GM13977 (cell line): ENCODE measurements around the gene ID4.

Source experiments
- DNase-seq: peaks from one replicate; pipeline ENCODE4 v3.0.0; 2012; ENCODE audit warnings: low spot score
- in situ Hi-C: fragments of 300-500 bp; cut with MboI; formaldehyde crosslinking; loops from one replicate; pipeline ENCODE4 v1.12.0; 2022; ENCODE audit warnings: low sequenced_read_pairs, low pct_unique_long_range_greater_than_20kb, mixed read lengths, inconsistent platforms; ENCODE audit not compliant: unreplicated experiment
- TF ChIP-seq, protein P1 (sequence below): IDR thresholded peaks from 2 replicates; pipeline ENCODE4 v1.5.1; 2012; ENCODE audit warnings: mild to moderate bottlenecking, control low read depth; ENCODE audit not compliant: insufficient read depth; ENCODE audit errors: extremely low read depth, missing control alignments

ID4 gene

DNA sequence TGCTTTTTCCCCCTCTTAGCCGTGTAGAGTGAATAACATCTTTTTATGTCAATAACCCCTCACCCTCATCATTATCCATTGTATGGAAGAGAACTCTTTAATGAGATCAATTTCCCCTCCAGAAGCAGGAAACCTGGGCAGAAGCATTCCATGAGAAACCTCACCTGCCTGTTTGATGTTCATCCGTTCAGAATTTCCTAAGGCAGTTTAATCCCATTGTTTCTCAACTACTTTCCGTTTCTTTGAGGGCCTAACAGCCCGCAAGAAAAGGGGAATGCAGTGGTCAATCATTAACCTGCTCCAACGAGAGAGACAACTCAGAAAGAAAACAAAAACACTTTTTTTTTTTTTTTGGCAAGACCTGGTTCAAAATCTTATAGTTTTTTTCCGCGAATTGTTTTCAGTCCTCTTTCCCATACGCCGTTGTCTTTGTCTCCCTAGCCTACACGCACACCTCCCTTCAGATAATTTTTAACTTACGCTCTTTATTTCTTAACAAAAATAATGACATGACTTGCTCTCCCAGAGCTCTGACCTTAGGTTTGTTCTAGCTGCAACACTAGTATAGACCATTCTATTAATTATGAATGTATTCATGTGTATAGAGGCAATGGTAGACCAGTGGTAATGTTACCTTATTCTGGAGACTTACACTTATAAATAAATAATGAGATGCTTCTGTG is 25.6 kb upstream of the ID4 start:
- no peak for DNase-seq
- in situ Hi-C loops, result no loop called here
- TF ChIP-seq, protein P1, sequence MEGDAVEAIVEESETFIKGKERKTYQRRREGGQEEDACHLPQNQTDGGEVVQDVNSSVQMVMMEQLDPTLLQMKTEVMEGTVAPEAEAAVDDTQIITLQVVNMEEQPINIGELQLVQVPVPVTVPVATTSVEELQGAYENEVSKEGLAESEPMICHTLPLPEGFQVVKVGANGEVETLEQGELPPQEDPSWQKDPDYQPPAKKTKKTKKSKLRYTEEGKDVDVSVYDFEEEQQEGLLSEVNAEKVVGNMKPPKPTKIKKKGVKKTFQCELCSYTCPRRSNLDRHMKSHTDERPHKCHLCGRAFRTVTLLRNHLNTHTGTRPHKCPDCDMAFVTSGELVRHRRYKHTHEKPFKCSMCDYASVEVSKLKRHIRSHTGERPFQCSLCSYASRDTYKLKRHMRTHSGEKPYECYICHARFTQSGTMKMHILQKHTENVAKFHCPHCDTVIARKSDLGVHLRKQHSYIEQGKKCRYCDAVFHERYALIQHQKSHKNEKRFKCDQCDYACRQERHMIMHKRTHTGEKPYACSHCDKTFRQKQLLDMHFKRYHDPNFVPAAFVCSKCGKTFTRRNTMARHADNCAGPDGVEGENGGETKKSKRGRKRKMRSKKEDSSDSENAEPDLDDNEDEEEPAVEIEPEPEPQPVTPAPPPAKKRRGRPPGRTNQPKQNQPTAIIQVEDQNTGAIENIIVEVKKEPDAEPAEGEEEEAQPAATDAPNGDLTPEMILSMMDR, result no peak

DNA sequence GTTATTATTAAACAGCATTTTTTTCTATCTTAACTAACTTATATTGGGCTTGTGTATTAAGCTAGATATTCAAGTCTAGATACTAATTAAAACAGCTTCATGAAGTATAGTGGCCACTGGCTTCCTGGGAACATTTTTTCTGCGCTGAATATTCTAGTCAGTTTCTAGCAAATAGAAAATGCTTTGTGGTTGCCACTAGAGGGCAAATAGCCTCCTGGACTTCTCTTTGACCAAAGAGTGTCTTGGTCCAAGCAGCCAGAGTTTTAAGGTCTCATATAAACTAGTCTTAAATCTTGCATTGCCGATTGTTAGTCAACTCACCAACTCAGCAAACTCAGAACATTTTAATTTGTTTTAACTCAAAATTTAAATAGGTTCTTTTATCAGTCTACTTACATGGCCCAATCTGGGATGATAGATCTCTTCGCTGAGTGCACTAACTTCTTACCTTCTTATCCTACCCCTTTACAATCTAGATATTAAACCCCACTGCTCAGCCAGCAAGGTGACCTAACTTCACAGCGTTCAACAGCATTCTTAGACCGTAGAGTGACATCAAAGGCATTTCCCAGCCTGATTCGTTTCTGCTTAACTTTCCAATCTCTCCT is 24.6 kb upstream of the ID4 start:
- no peak for DNase-seq
- in situ Hi-C loops, result no loop called here
- TF ChIP-seq, protein P1, result peak; percentile 48

DNA sequence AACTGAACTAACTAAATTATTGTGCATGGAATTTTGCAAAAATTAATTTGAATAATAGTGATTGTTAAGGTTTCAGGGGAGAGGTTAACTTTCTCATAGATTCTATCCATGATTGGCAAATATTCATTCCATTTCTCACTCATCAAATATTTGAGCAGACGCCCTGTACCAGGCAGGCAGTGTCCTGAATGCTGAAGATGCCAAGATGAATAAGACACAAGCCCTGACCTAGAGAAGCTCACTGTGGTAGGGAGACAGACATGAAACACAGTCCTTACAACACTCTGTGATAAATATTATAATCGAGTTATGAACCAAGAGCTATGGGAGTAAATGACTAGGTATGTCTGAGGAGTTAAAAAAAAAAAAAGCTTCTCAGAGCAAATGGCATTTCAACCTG is 18.4 kb upstream of the ID4 start:
- TF ChIP-seq, protein P1, result no peak
- DNase-seq, result no peak
- in situ Hi-C loops, result no loop called here

DNA sequence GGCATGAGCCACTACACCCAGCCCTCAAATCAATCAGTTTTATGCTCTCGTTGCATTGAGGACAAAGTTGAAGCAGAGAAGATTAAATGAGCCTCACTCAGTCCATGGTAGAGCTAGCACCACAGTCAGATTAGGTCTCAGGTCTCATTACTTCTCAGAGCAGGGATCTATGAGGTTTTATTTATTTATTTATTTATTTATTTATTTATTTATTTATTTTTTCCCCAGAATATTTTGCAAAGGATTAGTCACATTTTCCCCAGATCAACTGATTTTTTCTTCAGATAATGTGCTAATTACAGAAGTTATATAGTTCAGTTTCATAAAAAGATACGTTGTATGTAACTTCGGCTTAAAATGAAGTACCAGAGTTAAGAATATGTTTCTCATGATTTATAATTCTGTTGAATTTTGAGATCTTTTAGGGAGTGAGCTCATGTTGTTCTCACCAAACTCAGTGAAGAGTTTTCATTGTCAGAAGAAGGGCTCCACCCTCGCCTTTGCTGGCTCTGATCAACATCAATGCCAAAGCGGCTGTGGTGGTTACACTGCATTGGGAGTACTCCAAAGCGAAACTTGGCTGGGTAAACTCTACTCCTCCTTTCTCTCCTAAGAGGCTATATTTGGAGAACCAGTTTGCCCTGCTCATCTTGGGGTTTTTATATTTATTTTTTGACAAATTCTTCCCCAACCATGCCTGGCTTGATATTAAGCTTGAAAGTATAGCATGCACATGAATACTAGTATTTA is 12.9 kb upstream of the ID4 start:
- TF ChIP-seq, protein P1, result no peak
- no peak for DNase-seq
- in situ Hi-C loops, result no loop called here

DNA sequence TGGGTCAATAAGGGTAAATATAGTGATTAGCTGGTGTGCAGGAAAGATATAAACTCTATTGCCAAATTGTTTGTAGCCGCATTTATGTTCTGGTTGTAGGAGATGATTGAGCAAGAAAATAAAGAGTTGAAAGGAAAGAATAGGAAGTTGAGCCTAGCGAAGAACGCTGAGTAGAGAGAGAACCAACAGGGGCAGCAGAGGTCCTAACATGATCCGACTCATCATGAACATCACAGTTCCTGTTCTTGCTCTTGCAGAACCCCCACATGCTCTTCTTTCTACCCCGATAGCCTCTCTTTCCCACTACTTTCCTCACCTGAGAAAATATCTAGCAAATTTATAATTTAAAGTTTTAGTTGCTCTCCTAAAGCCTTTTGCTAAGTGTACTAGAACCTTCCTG is 9.9 kb upstream of the ID4 start:
- DNase-seq, result no peak
- TF ChIP-seq, protein P1, result no peak
- in situ Hi-C loops, result no loop called here

DNA sequence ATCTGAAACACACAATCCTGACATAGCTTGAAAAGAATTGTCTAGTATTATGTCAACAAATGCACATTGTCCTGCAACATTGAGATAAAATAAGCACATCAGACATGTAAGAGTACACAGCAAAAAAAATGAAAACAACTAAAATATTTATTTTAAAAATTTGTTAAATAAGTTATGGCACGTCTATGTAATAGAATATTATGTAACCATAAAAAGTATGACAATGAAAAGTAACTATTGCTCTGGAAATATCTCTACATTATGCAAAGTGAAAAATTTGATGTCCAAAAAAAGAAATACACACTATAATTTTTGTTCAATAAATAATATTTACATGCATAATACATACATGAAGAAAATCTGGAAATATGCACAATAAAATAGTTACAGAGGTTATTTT is 9.3 kb upstream of the ID4 start:
- in situ Hi-C loops, result no loop called here
- DNase-seq, result no peak
- TF ChIP-seq, protein P1, result no peak
